Measurements from ENCODE around the gene CYP2C9. TPM values are rescaled to one million over a fixed set of nuclear protein-coding genes. Genes with fewer than 3 reads are reported as not detected.
"Not testable (repeated sequence)": the region's sequence is repeated elsewhere in the genome, so short reads cannot be mapped to it uniquely, and the experiment has no call there.

The CYP2C9 gene
- total and polyA plus RNA-seq, 10 of the 15 experiments (the other 5 are each of a cell fraction or from before 2014, with no cell fraction given), result 0.04 to 0.23 (median 0.06) TPM; not detected in 7

DNA sequence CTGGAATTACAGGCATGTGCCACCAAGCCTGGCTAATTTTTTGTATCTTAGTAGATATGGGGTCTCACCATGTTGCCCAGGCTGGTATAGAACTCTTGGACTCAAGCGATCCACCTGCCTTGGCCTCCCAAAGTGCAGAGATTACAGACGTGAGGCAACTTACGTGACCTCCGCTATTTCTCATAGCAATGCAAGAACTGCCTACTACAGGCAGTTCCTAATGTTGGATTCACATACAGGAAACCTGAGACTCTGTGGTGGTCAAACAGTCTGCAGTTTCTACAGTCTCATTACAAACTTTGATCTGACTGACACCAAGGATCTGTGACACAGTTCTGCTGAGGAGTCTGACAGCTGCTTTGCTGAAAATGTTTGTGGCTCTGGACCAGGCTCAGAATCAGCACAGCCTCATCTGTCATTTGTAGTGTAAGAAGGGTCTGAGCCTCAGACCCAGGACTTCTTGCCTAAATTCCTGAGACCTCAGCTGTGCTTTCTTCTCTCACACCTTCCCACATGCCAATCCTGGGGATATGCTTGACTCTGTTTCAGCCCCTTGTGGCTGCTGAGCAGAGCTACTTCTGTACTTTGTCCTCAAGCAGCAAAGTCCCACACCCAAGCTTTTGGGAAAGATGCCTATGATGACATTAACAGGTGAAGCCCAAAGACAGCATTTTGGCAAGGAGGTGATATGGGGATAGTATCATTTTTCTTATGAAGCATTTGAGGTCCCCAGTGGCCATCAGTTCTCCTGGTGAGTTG is 48.0 kb upstream of the CYP2C9 start:
- Histone ChIP-seq H3K79me2 (ENCODE audit: control insufficient read depth, insufficient read depth, low read length) (no peaks in the 10 kb centered on the region), H3K9me3 (replicated peaks; ENCODE audit: control insufficient read depth, insufficient read depth, low read length) (no peaks in the 10 kb centered on the region), H3K9ac (ENCODE audit: control insufficient read depth, insufficient read depth, low read length) (no peak overlapping the region), H3K27ac (ENCODE audit: control insufficient read depth, insufficient read depth) (no peak overlapping the region), H3K27me3 (replicated peaks in 1 of 2; ENCODE audit: control insufficient read depth in 2 of 2, insufficient read depth in 2 of 2, low read length in 1 of 2) (no peaks in the 10 kb centered on the region), H3K36me3 (ENCODE audit: control insufficient read depth in 2 of 2, insufficient read depth in 2 of 2, low read length in 1 of 2) (no peaks in the 10 kb centered on the region), H4K20me1 (ENCODE audit: control insufficient read depth, insufficient read depth) (no peaks in the 10 kb centered on the region), H3K4me2 (ENCODE audit: control insufficient read depth, insufficient read depth) (no peak overlapping the region), H3K4me1 (ENCODE audit: control insufficient read depth, insufficient read depth, low read length) (no peaks in the 10 kb centered on the region), H2AFZ (ENCODE audit: control insufficient read depth, low read depth, low read length) (no peak overlapping the region), H3K4me3 (no peak overlapping the region)
- WGBS (ENCODE audit: insufficient coverage, insufficient replicate concordance, low lambda C conversion rate, missing lambda C conversion rate), result 67% methylated on average over 4 of the region's 4 CpGs
- BruUV-seq (replicated peaks), result no TSS peak
- DNase-seq (ENCODE audit: low read depth, low spot score) (no peak), FAIRE-seq (no peak), ATAC-seq (no peak)
- in situ Hi-C loops (cut with MboI) (no loop called here), intact Hi-C loops (cut with micrococcal nuclease; ENCODE audit: unreplicated experiment) (no loop called here)
- ChIA-PET CTCF (no interaction called here), RAD21 (ENCODE audit: unreplicated experiment) (no interaction called here), SMC1A (ENCODE audit: uncharacterized antibody, unreplicated experiment) (no interaction called here), POLR2A (no interaction called here)
- no peak for TF ChIP-seq REST (IDR thresholded peaks at IDR 0.05; ENCODE audit: low read depth, low read length)
- TF ChIP-seq RELA (IDR thresholded peaks at IDR 0.05; ENCODE audit: borderline replicate concordance, partially characterized antibody), result no peak
- no peak for TF ChIP-seq RB1 (IDR thresholded peaks at IDR 0.05; ENCODE audit: borderline replicate concordance)
- no peak for TF ChIP-seq CBX3 (IDR thresholded peaks at IDR 0.05; ENCODE audit: borderline replicate concordance, low read depth)
- TF ChIP-seq SMAD1 (IDR thresholded peaks at IDR 0.05; ENCODE audit: low read depth, partially characterized antibody), result no peak
- TF ChIP-seq PBX3 (IDR thresholded peaks at IDR 0.05; ENCODE audit: insufficient replicate concordance, low read depth, low read length), result no peak
- TF ChIP-seq TAF1 (IDR thresholded peaks at IDR 0.05; ENCODE audit: borderline replicate concordance, low read depth, low read length), result no peak
- no peak for TF ChIP-seq CHD2 (IDR thresholded peaks at IDR 0.05; ENCODE audit: borderline replicate concordance, low read depth, low read length)
- TF ChIP-seq ZNF24 (IDR thresholded peaks at IDR 0.05), result no peak
- TF ChIP-seq NFYA (IDR thresholded peaks at IDR 0.05; ENCODE audit: borderline replicate concordance, low read depth, low read length), result no peak

DNA sequence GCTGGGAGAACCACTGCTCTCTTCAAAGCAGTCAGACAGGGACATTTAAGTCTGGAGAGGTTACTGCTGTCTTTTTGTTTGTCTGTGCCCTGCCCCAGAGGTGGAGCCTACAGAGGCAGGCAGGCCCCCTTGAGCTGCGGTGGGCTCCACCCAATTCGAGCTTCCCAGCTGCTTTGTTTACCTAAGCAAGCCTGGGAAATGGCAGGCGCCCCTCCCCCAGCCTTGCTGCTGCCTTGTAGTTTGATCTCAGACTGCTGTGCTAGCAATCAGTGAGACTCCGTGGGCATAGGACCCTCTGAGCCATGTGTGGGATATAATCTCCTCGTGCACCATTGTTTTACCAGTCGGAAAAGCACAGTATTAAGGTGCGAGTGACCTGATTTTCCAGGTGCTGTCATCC is 40.0 kb upstream of the CYP2C9 start:
- H4K20me1 ChIP-seq (ENCODE audit: control insufficient read depth, insufficient read depth); POLR2A ChIA-PET; SMC1A ChIA-PET (ENCODE audit: uncharacterized antibody, unreplicated experiment); H3K4me3 ChIP-seq; H3K9ac ChIP-seq (ENCODE audit: control insufficient read depth, insufficient read depth, low read length); H3K36me3 ChIP-seq (ENCODE audit: control insufficient read depth in 2 of 2, insufficient read depth in 2 of 2, low read length in 1 of 2); H3K27ac ChIP-seq (ENCODE audit: control insufficient read depth, insufficient read depth); H3K27me3 ChIP-seq (replicated peaks in 1 of 2; ENCODE audit: control insufficient read depth in 2 of 2, insufficient read depth in 2 of 2, low read length in 1 of 2); H3K4me1 ChIP-seq (ENCODE audit: control insufficient read depth, insufficient read depth, low read length); intact Hi-C loops (cut with micrococcal nuclease; ENCODE audit: unreplicated experiment); DNase-seq (ENCODE audit: low read depth, low spot score); H2AFZ ChIP-seq (ENCODE audit: control insufficient read depth, low read depth, low read length); BruUV-seq (replicated peaks); ATAC-seq; H3K4me2 ChIP-seq (ENCODE audit: control insufficient read depth, insufficient read depth); H3K9me3 ChIP-seq (replicated peaks; ENCODE audit: control insufficient read depth, insufficient read depth, low read length); CTCF ChIA-PET; FAIRE-seq; H3K79me2 ChIP-seq (ENCODE audit: control insufficient read depth, insufficient read depth, low read length); in situ Hi-C loops (cut with MboI); RAD21 ChIA-PET (ENCODE audit: unreplicated experiment): not testable (repeated sequence)
- 16% methylated on average over 7 of the region's 7 CpGs for WGBS (ENCODE audit: insufficient coverage, insufficient replicate concordance, low lambda C conversion rate, missing lambda C conversion rate)
